Glutamatergic neuron (in vitro differentiated cells): ENCODE data around the gene IGFBP5. TPM values are rescaled to one million over a fixed set of nuclear protein-coding genes. Genes with fewer than 3 reads are reported as not detected.

Experiments used
- DNase-seq: peaks from one replicate; pipeline ENCODE4 v3.0.0; 2022
- H3K27ac Mint-ChIP-seq: one replicate; pipeline ENCODE4 v1.8.0; 2020; ENCODE audit warnings: mild to moderate bottlenecking, mixed read lengths, inconsistent platforms; ENCODE audit not compliant: unreplicated experiment
- H3K27me3 Mint-ChIP-seq: one replicate; pipeline ENCODE4 v1.8.0; 2020; ENCODE audit warnings: mild to moderate bottlenecking, moderate library complexity, mixed read lengths, inconsistent platforms; ENCODE audit not compliant: unreplicated experiment
- H3K36me3 Mint-ChIP-seq: one replicate; pipeline ENCODE4 v1.8.0; 2020; ENCODE audit warnings: mild to moderate bottlenecking, mixed read lengths, inconsistent platforms; ENCODE audit not compliant: unreplicated experiment
- H3K4me1 Mint-ChIP-seq: one replicate; pipeline ENCODE4 v1.8.0; 2020; ENCODE audit warnings: mild to moderate bottlenecking, low read depth, mixed read lengths, inconsistent platforms; ENCODE audit not compliant: unreplicated experiment
- H3K4me3 Mint-ChIP-seq: one replicate; pipeline ENCODE4 v1.8.0; 2020; ENCODE audit warnings: mild to moderate bottlenecking, mixed read lengths, inconsistent platforms; ENCODE audit not compliant: unreplicated experiment
- H3K9me3 Mint-ChIP-seq: one replicate; pipeline ENCODE4 v1.8.0; 2020; ENCODE audit warnings: mild to moderate bottlenecking, moderate library complexity, mixed read lengths, inconsistent platforms; ENCODE audit not compliant: unreplicated experiment
- total RNA-seq: library from RNA; stranded (reverse); fragmentation: NEBNext Ultra II Directional; extraction: Animal tissue kit (Norgen Biotek cat#: 25700); gene quantifications from one replicate; pipeline ENCODE4 v1.2.1, GENCODE V29; 2021; ENCODE audit not compliant: unreplicated experiment
- TF ChIP-seq, protein P1 (sequence below): fragments of 200-600 bp; sonication (generic); IDR thresholded peaks from one replicate; pipeline ENCODE4 v1.5.0; 2021; ENCODE audit not compliant: partially characterized antibody, unreplicated experiment

Gene IGFBP5
- total RNA-seq, 1 donor from 2014 or later, result 0.51 TPM

DNA sequence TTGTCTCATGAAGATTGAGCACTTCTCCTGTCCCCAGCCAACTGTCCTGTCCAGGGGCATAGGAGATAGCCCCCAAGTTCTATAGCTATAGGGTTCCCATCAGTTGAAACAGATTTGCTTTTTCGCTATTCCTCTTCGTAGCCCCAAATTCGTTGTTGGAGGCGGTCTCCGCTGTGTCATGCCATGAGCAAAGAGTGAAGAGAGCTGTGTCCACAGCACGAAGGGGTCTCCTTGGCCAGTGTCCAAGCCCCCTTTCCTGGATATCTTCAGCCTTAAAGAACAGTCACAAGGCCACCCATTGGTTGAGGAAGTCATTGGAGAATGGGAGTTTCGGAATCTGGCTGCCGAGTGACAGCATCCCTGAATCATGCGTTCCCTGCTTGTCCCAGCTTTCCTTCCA, 21.0 kb downstream of the IGFBP5 start:
- Mint-ChIP-seq H3K9me3 (peaks cover 4% of the 10 kb centered on the region), H3K4me3 (no peak overlapping the region), H3K4me1 (no peaks in the 10 kb centered on the region), H3K27ac (no peak overlapping the region), H3K36me3 (peaks cover under 1% of the 10 kb centered on the region), H3K27me3 (peaks cover 1% of the 10 kb centered on the region)
- no peak for DNase-seq
- TF ChIP-seq, protein P1, sequence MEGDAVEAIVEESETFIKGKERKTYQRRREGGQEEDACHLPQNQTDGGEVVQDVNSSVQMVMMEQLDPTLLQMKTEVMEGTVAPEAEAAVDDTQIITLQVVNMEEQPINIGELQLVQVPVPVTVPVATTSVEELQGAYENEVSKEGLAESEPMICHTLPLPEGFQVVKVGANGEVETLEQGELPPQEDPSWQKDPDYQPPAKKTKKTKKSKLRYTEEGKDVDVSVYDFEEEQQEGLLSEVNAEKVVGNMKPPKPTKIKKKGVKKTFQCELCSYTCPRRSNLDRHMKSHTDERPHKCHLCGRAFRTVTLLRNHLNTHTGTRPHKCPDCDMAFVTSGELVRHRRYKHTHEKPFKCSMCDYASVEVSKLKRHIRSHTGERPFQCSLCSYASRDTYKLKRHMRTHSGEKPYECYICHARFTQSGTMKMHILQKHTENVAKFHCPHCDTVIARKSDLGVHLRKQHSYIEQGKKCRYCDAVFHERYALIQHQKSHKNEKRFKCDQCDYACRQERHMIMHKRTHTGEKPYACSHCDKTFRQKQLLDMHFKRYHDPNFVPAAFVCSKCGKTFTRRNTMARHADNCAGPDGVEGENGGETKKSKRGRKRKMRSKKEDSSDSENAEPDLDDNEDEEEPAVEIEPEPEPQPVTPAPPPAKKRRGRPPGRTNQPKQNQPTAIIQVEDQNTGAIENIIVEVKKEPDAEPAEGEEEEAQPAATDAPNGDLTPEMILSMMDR, result no peak

DNA sequence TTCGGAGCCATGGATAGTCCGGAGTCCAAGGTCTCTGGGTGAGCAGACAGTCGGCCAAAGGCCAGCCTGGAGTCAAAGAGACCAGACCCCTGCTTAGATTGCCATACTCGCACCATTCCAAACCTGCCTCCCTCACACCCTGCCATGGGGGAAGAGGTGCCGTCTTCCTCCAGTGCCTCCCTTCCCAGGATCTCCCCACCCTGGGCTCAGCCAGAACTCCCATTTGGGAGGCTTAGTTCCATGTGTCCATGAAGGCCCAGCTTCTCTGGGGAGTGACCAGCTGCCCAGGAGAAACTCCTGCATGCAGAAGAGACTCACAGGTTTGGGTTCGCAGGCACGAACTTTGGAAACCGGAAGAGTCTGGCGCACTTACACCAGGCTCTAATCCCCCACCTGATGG, 21.7 kb downstream of the IGFBP5 start:
- peaks cover 8% of the 10 kb centered on the region for H3K36me3 Mint-ChIP-seq

DNA sequence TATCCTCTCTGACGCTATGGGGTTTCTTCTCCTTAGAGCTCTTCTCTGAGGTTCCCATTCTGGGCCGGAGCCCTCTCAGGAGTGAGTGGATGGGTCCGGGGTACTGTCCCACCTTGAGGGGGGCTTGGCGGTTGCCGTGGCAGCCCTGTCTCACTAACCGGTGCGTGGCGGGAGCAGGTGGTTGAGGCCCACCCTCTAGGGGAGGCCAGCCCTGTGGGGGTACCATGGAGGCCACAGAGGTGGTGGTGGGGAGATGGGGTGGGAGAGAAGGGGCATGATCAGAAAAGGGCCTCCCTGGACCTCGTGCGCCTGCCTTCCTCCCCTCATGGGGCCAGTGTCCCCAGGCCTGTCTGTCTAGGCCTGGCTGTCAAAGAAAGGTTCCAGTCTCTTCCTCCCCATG, 22.3 kb downstream of the IGFBP5 start:
- TF ChIP-seq, protein P1, result no peak
- Mint-ChIP-seq H3K27me3 (peaks cover 7% of the 10 kb centered on the region), H3K9me3 (peaks cover 6% of the 10 kb centered on the region), H3K4me3 (no peak overlapping the region), H3K27ac (no peak overlapping the region), H3K4me1 (no peaks in the 10 kb centered on the region), H3K36me3 (peaks cover 8% of the 10 kb centered on the region)
- DNase-seq, result no peak

More for the DNA sequence above, 21.7 kb downstream of the IGFBP5 start:
- peaks cover 7% of the 10 kb centered on the region for H3K27me3 Mint-ChIP-seq
- DNase-seq, result no peak
- H3K4me1 Mint-ChIP-seq, result no peaks in the 10 kb centered on the region
- H3K4me3 Mint-ChIP-seq, result no peak overlapping the region
- TF ChIP-seq, protein P1, result no peak
- H3K27ac Mint-ChIP-seq, result no peak overlapping the region
- H3K9me3 Mint-ChIP-seq, result peaks cover 6% of the 10 kb centered on the region

DNA sequence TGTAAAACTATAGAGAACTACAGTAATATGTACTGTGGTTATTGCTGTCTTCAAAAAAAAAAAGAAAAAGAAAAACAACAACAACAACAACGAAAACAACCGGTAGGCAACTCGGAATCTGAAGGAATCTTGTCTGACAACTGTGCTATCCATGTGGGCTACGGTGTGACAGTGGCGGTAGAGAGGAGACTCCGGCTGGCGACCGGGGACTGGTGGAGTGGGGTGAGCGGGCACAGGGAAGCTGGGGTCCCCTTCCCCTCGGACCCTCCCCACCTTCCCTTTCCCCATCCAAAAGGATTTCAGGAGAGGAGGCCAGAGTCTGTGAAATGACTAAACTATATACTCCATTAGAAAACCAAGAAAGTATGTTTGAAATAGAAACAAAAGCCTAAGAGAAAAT, 22.9 kb downstream of the IGFBP5 start:
- H3K36me3 Mint-ChIP-seq, result peaks cover 11% of the 10 kb centered on the region
- H3K27me3 Mint-ChIP-seq, result peaks cover 10% of the 10 kb centered on the region
- H3K4me1 Mint-ChIP-seq, result no peaks in the 10 kb centered on the region
- H3K4me3 Mint-ChIP-seq, result no peak overlapping the region
- H3K9me3 Mint-ChIP-seq, result peaks cover 4% of the 10 kb centered on the region
- TF ChIP-seq, protein P1, result no peak
- no peak overlapping the region for H3K27ac Mint-ChIP-seq
- no peak for DNase-seq

DNA sequence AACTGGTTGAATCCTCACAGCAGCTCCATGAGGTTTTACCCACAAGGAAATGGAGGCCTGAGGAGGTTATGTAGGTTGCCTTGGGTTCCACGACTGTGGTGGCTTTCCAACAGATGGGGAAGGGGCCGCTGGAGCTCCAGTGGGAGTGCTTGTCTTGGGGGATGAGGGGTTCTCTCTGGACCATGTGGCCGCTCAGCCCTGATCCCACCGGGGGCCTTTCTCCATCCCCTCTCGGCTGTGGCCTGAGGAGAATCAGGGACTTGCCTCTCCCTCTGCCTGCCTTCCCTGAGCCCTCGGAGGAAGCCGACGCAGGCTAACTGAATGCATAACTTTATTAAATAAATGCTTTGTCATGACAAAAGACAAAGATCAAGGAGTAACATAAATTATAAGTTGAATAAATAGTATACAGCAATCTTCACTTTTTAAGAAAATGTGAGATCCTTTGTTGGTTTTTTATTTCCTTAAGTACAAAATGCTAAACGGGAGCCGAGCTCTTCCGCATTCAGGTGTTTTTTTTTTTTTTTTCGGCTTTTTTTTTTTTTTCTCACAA, 23.5 kb downstream of the IGFBP5 start:
- H3K9me3 Mint-ChIP-seq, result peaks cover 4% of the 10 kb centered on the region
- no peak overlapping the region for H3K27ac Mint-ChIP-seq
- peaks cover 10% of the 10 kb centered on the region for H3K27me3 Mint-ChIP-seq
- TF ChIP-seq, protein P1, result no peak
- no peaks in the 10 kb centered on the region for H3K4me1 Mint-ChIP-seq
- DNase-seq, result no peak
- H3K36me3 Mint-ChIP-seq, result peaks cover 11% of the 10 kb centered on the region
- no peak overlapping the region for H3K4me3 Mint-ChIP-seq
